HL-60 (cell line): ENCODE results near the gene CD40.

Source experiments
- DNase-seq, 2 experiments: peaks; one replicate each; pipeline ENCODE4 v3.0.0-alpha.2; 2010 to 2020; ENCODE audit warnings: low read depth in 1 of 2, low spot score in 1 of 2
- H3K27ac ChIP-seq: fragments of 250-450 bp; sonication (Bioruptor Pico); replicated peaks from 2 replicates; pipeline ENCODE4 v1.5.1; 2020; ENCODE audit warnings: mild to moderate bottlenecking, moderate library complexity
- H3K27me3 ChIP-seq: fragments of 250-450 bp; sonication (Bioruptor Pico); 2 replicates; pipeline ENCODE4 v1.5.1; 2021; ENCODE audit warnings: mild to moderate bottlenecking, moderate library complexity; ENCODE audit not compliant: insufficient read depth, poor library complexity, severe bottlenecking
- H3K4me3 ChIP-seq: replicated peaks from 2 replicates; pipeline ENCODE4 v1.5.1; 2011; ENCODE audit warnings: mild to moderate bottlenecking, control low read depth, low read length; ENCODE audit not compliant: insufficient read depth
- GABPA ChIP-seq: IDR thresholded peaks from 2 replicates; pipeline ENCODE4 v1.6.1; 2012; ENCODE audit warnings: low read depth
- POLR2AphosphoS5 ChIP-seq: IDR thresholded peaks from 2 replicates; pipeline ENCODE4 v1.6.1; 2012; ENCODE audit warnings: low read depth
- SPI1 ChIP-seq: IDR thresholded peaks from 2 replicates; pipeline ENCODE4 v1.6.1; 2012; ENCODE audit warnings: low read depth, mild to moderate bottlenecking, borderline replicate concordance
- TF ChIP-seq, protein P1 (sequence below): IDR thresholded peaks from one replicate; pipeline ENCODE4 v1.5.1; 2011; ENCODE audit warnings: low read length, control low read depth, inconsistent platforms; ENCODE audit not compliant: insufficient read depth
- TF ChIP-seq, protein P2 (sequence below): IDR thresholded peaks from 2 replicates; pipeline ENCODE4 v1.6.1; 2012; ENCODE audit warnings: low read depth; ENCODE audit not compliant: insufficient replicate concordance

Gene CD40

DNA sequence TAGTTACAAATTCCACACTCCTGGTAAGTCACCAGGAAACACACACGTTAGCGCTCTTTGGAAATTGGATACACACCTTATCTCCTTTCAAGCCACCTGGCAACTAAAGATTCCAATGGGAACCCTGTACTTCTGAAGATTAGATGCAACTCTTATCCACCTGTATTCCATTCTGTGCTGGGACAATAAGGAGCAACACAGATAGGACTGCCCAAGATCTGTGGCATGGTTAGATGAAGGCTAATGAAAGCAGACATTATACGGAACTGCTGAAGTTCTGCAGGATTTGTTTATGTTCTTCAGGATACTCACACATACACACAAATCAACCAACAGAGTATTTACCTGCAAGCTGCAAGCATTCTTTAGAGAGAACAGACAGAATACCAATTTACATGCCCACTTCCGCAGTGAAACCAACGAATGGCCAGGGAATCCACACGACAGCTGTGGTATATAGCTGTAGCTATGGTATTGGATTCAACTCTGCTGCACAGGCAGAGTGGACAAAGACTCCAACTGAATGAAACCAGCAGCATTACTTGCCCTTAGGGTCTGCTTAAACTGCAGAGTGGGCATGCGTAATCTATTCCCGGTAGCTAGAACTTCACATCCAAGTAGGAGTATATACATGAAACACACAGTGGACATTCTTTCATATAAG, 40.3 kb upstream of the CD40 start:
- no peak for DNase-seq
- Histone ChIP-seq H3K27ac (no peak overlapping the region), H3K27me3 (no peaks in the 10 kb centered on the region), H3K4me3 (no peak overlapping the region)
- TF ChIP-seq, protein P1, sequence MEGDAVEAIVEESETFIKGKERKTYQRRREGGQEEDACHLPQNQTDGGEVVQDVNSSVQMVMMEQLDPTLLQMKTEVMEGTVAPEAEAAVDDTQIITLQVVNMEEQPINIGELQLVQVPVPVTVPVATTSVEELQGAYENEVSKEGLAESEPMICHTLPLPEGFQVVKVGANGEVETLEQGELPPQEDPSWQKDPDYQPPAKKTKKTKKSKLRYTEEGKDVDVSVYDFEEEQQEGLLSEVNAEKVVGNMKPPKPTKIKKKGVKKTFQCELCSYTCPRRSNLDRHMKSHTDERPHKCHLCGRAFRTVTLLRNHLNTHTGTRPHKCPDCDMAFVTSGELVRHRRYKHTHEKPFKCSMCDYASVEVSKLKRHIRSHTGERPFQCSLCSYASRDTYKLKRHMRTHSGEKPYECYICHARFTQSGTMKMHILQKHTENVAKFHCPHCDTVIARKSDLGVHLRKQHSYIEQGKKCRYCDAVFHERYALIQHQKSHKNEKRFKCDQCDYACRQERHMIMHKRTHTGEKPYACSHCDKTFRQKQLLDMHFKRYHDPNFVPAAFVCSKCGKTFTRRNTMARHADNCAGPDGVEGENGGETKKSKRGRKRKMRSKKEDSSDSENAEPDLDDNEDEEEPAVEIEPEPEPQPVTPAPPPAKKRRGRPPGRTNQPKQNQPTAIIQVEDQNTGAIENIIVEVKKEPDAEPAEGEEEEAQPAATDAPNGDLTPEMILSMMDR = no peak
- TF ChIP-seq, protein P2, sequence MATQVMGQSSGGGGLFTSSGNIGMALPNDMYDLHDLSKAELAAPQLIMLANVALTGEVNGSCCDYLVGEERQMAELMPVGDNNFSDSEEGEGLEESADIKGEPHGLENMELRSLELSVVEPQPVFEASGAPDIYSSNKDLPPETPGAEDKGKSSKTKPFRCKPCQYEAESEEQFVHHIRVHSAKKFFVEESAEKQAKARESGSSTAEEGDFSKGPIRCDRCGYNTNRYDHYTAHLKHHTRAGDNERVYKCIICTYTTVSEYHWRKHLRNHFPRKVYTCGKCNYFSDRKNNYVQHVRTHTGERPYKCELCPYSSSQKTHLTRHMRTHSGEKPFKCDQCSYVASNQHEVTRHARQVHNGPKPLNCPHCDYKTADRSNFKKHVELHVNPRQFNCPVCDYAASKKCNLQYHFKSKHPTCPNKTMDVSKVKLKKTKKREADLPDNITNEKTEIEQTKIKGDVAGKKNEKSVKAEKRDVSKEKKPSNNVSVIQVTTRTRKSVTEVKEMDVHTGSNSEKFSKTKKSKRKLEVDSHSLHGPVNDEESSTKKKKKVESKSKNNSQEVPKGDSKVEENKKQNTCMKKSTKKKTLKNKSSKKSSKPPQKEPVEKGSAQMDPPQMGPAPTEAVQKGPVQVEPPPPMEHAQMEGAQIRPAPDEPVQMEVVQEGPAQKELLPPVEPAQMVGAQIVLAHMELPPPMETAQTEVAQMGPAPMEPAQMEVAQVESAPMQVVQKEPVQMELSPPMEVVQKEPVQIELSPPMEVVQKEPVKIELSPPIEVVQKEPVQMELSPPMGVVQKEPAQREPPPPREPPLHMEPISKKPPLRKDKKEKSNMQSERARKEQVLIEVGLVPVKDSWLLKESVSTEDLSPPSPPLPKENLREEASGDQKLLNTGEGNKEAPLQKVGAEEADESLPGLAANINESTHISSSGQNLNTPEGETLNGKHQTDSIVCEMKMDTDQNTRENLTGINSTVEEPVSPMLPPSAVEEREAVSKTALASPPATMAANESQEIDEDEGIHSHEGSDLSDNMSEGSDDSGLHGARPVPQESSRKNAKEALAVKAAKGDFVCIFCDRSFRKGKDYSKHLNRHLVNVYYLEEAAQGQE = no peak
- no peak for TF ChIP-seq SPI1
- TF ChIP-seq POLR2AphosphoS5 = no peak
- TF ChIP-seq GABPA = no peak

DNA sequence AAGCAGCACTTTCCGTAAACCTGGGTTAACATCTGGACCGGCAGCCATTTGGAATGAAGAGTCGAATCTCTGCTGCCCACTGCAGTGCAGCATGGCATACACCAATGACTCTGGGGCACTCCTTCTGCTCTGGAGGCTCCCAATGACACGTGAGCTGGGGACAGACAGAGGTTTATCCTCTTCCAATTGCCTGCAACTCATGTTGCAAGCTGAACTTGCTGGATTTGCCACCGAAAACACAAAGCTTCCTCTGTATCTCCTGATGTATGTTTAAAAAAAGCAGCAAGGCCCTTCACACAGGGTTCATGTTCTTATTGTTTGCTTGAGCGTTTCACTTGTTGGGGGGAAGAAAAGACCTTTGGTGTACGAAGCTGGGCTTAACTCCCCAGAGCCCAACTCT, 39.2 kb upstream of the CD40 start:
- DNase-seq = no peak
- Histone ChIP-seq H3K27ac (no peak overlapping the region), H3K4me3 (no peak overlapping the region), H3K27me3 (no peaks in the 10 kb centered on the region)
- no peak for TF ChIP-seq POLR2AphosphoS5
- TF ChIP-seq SPI1 = no peak
- TF ChIP-seq, protein P1 = no peak
- TF ChIP-seq, protein P2 = no peak
- no peak for TF ChIP-seq GABPA

DNA sequence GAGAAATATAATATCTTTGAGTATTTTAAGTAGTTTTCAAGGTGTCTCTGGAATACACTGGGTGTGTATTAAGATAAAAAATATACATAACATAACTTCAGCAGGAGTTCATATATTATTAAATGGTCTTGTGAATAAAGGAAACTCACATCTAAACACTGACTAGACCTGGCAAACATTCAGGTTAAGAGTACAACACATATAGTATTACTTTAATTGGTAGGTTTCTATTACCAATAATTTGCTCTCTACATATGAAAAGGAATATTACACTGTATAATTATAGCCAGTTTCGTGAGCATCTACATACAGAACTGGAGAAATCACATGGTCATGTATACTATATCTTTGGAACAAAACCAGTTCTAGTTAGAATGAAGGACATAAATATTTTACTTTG, 37.0 kb upstream of the CD40 start:
- no peak overlapping the region for H3K27ac ChIP-seq
- TF ChIP-seq POLR2AphosphoS5 (no peak), SPI1 (no peak), GABPA (no peak)
- TF ChIP-seq, protein P2 = no peak
- TF ChIP-seq, protein P1 = no peak
- H3K27me3 ChIP-seq = no peaks in the 10 kb centered on the region
- no peak for DNase-seq
- no peak overlapping the region for H3K4me3 ChIP-seq
